HG03571 (cell line): ENCODE data around the gene PDIA2.
"Not testable (repeated sequence)": the region's sequence is repeated elsewhere in the genome, so short reads cannot be mapped to it uniquely, and the experiment has no call there.

Experiments
- ATAC-seq: cut with Tn5 transposase; IDR thresholded peaks from one replicate; pipeline ENCODE4 v1.9.1; 2021; ENCODE audit not compliant: unreplicated experiment

The PDIA2 gene

GRCh38 chr16:263944-264343 is 19.0 kb upstream of the PDIA2 start:
- no peak for ATAC-seq

GRCh38 chr16:264440-264951 is 18.5 kb upstream of the PDIA2 start:
- ATAC-seq, result no peak

DNA sequence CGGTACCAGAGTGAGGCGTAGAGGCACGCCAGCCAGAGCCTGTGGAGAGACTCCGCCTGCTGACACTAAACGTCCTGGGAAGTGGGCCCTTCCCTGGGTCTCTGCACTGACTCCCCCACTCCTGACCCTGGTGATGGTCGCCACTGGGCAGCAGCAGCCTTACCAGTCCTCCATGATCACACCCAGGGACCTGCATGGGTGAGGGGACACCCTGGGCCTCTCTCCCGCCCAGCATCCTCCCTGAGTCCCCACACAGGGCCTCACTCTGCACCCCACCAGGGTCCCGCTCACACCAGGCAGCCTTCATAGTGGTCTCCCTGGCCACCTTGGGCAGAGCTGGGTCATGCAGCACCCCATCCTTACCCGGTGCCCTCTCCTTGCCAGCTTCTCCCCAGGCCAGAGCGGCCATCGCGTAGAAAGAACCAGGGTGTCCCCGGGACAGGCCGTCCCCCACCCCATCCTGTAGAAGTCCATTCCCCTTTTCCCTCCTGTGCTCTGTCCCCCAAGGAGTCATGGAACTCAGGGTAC is 17.9 kb upstream of the PDIA2 start:
- ATAC-seq, result no peak

GRCh38 chr16:265711-266110 is 17.3 kb upstream of the PDIA2 start:
- ATAC-seq, result no peak

- ATAC-seq, result no peak
Observed at GRCh38 chr16:266258-267164, 16.5 kb upstream of the PDIA2 start.

- ATAC-seq, result not testable (repeated sequence)
Observed at GRCh38 chr16:267562-267961, 15.4 kb upstream of the PDIA2 start.

- ATAC-seq, result no peak
Observed at GRCh38 chr16:268141-269053, 14.6 kb upstream of the PDIA2 start.

- ATAC-seq, result no peak
Observed at GRCh38 chr16:269061-269796, 13.7 kb upstream of the PDIA2 start.

DNA sequence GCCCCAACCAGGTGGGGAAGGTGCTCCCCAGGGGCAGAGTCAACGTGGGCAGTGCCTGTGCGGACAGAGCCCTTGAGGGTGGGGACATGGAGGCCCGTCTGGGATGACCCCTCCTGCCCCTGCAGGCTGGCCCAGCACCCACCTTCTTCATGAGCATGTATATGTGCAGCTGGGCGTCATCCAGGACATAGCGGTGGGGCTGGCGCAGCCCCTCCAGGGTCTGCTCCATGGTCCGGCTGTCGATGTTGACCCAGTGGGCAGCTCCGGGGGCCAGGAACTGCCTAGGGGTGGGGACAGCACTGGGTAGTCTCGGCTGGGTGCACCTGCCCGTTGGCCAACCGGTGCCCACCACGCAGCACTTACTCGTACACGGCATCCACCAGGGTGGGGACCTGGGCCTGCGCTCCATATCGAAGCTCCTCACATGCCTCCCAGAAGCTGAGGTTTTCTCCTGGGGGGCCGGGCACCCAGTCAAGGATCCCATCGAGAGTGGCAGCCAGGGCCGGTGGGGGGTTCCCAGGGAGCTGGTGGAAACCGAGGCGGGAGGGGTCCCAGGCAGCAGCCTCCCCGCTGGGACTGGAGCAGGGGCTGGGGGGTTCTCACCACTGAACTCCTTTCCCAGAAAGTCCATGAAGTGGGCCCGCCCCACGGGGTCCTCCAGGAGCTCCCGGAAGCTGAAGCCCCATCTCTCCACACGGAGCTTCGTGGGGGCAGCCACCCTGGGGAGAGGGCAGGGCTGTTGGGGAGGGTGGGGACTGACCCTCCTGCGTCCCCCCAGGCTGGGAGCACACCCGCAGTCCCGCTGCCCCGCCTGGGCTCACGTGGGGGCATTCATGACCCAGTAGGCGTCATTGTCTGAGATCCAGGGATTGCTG is 12.3 kb upstream of the PDIA2 start:
- ATAC-seq, result no peak

- no peak for ATAC-seq
Observed at GRCh38 chr16:272633-273546, 10.1 kb upstream of the PDIA2 start.

GRCh38 chr16:273547-274421 is 9.2 kb upstream of the PDIA2 start:
- no peak for ATAC-seq

DNA sequence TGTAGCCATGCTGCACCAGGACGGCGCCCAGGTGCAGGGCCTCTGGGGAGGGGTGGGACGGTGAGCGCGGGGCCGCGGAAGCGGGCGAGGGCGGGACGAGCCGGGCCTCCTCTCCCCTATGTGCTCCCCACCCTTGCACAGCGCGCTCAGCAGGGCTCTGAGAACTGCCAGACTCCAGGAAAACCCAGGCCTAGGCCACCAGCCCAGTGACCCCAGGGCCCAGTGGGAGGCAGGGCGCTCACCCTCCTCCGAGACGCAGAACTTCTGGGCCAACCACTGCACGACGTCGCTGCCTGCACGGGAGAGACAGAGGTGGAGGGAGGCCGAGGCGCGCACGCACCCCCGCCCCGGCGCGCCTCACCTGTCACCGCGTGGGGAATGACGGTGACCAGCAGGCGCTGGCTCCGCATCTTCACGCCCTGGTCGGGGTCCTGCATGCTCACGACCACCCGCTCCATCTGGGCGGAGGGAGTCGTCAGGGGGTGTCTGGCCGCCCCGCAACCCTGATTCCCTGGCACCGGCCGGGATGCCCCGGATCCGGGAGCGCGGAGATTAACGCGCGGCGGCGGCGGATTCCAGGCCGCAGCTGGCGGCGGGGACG is 7.8 kb upstream of the PDIA2 start:
- no peak for ATAC-seq

GRCh38 chr16:275786-276232 is 7.2 kb upstream of the PDIA2 start, which contains the start of gene RGS11:
Gene RGS11, minus strand, starts transcription at chr16:275944. Its CDS starts 33 bp downstream, at chr16:275911.
- no peak for ATAC-seq

GRCh38 chr16:276426-277077 is 6.4 kb upstream of the PDIA2 start:
- ATAC-seq, result no peak

DNA sequence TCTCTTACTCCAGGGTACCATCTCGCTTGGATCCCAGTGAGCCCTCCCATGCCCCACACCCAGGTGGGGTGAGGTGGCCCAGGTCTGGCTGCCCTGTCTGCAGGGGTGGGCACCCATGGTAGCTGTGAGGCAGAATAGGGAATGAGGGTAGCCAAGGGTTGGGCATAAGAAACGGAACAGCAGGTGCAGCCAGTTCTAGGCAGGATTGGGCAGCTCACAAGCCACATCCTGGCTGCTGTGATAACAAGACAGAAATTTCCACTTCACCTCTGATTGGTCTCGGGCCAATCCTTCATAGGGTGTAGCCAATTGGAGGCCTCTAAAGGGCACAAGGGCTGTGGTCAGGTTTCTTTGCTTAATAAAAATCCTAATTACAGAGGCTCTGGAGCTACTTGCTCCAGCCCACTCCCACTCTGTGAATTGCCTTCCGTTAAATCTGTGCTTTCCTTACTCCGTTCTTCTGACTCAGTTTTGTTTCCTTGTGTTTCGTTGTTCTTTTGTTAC is 4.0 kb upstream of the PDIA2 start:
- no peak for ATAC-seq

GRCh38 chr16:279531-279930 is 3.4 kb upstream of the PDIA2 start:
- no peak for ATAC-seq
